GM23338 (cell line): ENCODE measurements around the gene DPYD. TPM values are rescaled to one million over a fixed set of nuclear protein-coding genes. Genes with fewer than 3 reads are reported as not detected.

ENCODE experiments used
- ATAC-seq: fragments of 200-7000 bp; cut with Tn5 transposase; 3 replicates; pipeline ENCODE4 v1.9.1; 2020
- DNase-seq: peaks from one replicate; pipeline ENCODE4 v3.0.0-alpha.2; 2015; ENCODE audit warnings: low spot score
- H2AFZ ChIP-seq: fragments of 200-600 bp; sonication (generic); 2 replicates; pipeline ENCODE4 v1.8.0; 2016; ENCODE audit warnings: antibody characterized with exemption, mild to moderate bottlenecking, moderate library complexity
- H3F3A ChIP-seq: fragments of 200-600 bp; sonication (generic); replicated peaks from 2 replicates; pipeline ENCODE4 v1.8.0; 2017; ENCODE audit warnings: antibody characterized with exemption, mixed run types, low read depth
- H3K27ac ChIP-seq: fragments of 200-600 bp; sonication (generic); 2 replicates; pipeline ENCODE4 v1.6.1; 2016; ENCODE audit warnings: low read depth
- H3K27me3 ChIP-seq: fragments of 200-600 bp; sonication (generic); 2 replicates; pipeline ENCODE4 v1.8.0; 2016; ENCODE audit warnings: mild to moderate bottlenecking, mixed run types, moderate library complexity; ENCODE audit not compliant: insufficient read depth
- H3K36me3 ChIP-seq: fragments of 200-600 bp; sonication (generic); 2 replicates; pipeline ENCODE4 v1.8.0; 2016; ENCODE audit warnings: mild to moderate bottlenecking; ENCODE audit not compliant: insufficient read depth
- H3K4me1 ChIP-seq: fragments of 200-600 bp; sonication (generic); 2 replicates; pipeline ENCODE4 v1.8.0; 2016; ENCODE audit warnings: mild to moderate bottlenecking, moderate library complexity; ENCODE audit not compliant: insufficient read depth
- H3K4me2 ChIP-seq: fragments of 200-600 bp; sonication (generic); 2 replicates; pipeline ENCODE4 v1.7.1; 2017; ENCODE audit warnings: mixed run types
- H3K4me3 ChIP-seq: fragments of 200-600 bp; sonication (generic); 2 replicates; pipeline ENCODE4 v1.6.1; 2016; ENCODE audit warnings: mixed run types
- H3K79me2 ChIP-seq: fragments of 200-600 bp; sonication (generic); replicated peaks from 2 replicates; pipeline ENCODE4 v1.8.0; 2017; ENCODE audit warnings: mild to moderate bottlenecking; ENCODE audit not compliant: insufficient read depth
- H3K9me2 ChIP-seq: fragments of 200-600 bp; sonication (generic); 2 replicates; pipeline ENCODE4 v1.8.0; 2017; ENCODE audit not compliant: insufficient read depth
- H4K20me1 ChIP-seq: fragments of 200-600 bp; sonication (generic); replicated peaks from 2 replicates; pipeline ENCODE4 v1.8.0; 2017; ENCODE audit warnings: mild to moderate bottlenecking; ENCODE audit not compliant: insufficient read depth
- H3K27ac Mint-ChIP-seq: 2 replicates; pipeline ENCODE4 v1.8.0; 2020; ENCODE audit warnings: inconsistent platforms, mild to moderate bottlenecking, moderate library complexity, mixed read lengths
- H3K27me3 Mint-ChIP-seq: 3 replicates; pipeline ENCODE4 v1.8.0; 2022; ENCODE audit warnings: low read depth, mild to moderate bottlenecking, moderate library complexity, mixed read lengths, inconsistent platforms; ENCODE audit not compliant: insufficient read depth, poor library complexity
- H3K36me3 Mint-ChIP-seq: 3 replicates; pipeline ENCODE4 v1.8.0; 2021; ENCODE audit warnings: low read depth, mild to moderate bottlenecking, inconsistent platforms, moderate library complexity, mixed read lengths
- H3K4me1 Mint-ChIP-seq: 3 replicates; pipeline ENCODE4 v1.8.0; 2020; ENCODE audit warnings: mild to moderate bottlenecking, inconsistent platforms, mixed read lengths
- H3K4me3 Mint-ChIP-seq: 3 replicates; pipeline ENCODE4 v1.8.0; 2021; ENCODE audit warnings: moderate library complexity, mild to moderate bottlenecking, inconsistent platforms, mixed read lengths
- H3K9me3 Mint-ChIP-seq: 3 replicates; pipeline ENCODE4 v1.8.0; 2020; ENCODE audit warnings: moderate library complexity, mild to moderate bottlenecking, inconsistent platforms, mixed read lengths
- ETS1 ChIP-seq: IDR thresholded peaks from 2 replicates; pipeline ENCODE4 v1.6.1; 2016; ENCODE audit warnings: antibody characterized with exemption
- EZH2 ChIP-seq: fragments of 200-600 bp; sonication (generic); IDR thresholded peaks from one replicate; pipeline ENCODE4 v1.8.0; 2017; ENCODE audit warnings: antibody characterized with exemption, mild to moderate bottlenecking, low read depth; ENCODE audit not compliant: unreplicated experiment
- JUNB ChIP-seq: IDR thresholded peaks from one replicate; pipeline ENCODE4 v1.6.1; 2016; ENCODE audit warnings: antibody characterized with exemption; ENCODE audit not compliant: unreplicated experiment
- STAT1 ChIP-seq: IDR thresholded peaks from one replicate; pipeline ENCODE4 v1.6.1; 2016; ENCODE audit warnings: antibody characterized with exemption; ENCODE audit not compliant: unreplicated experiment
- ZNF331 ChIP-seq: fragments of 250-450 bp; sonication (Bioruptor Pico); IDR thresholded peaks from 2 replicates; pipeline ENCODE4 v1.5.0; 2020; ENCODE audit warnings: low read depth, mild to moderate bottlenecking, moderate library complexity
- polyA plus RNA-seq: library from polyadenylated mRNA; unstranded; fragments of >200 nt; fragmentation: Nextera tagmentation; extraction: Ambion mirVana; gene quantifications from 2 replicates; pipeline ENCODE4 v1.2.1, GENCODE V29; 2016
- total RNA-seq: library from RNA; depleted of rRNA; stranded (reverse); fragments of >200 nt; shearing (Covaris generic); gene quantifications from 2 replicates; pipeline ENCODE4 v1.2.3, GENCODE V29; 2014
- TF ChIP-seq, protein P1 (sequence below): fragments of 250-450 bp; sonication (Bioruptor Pico); IDR thresholded peaks from 2 replicates; pipeline ENCODE4 v1.5.0; 2020; ENCODE audit warnings: mild to moderate bottlenecking, moderate library complexity
- TF ChIP-seq, protein P2 (sequence below), 2 experiments: fragments of 200-600 bp in 1 of 2; sonication (generic) in 1 of 2; conservative IDR thresholded peaks; 2 replicates each; pipeline versions ENCODE4 v1.5.1 to v1.6.1; 2016 to 2017; ENCODE audit warnings: antibody characterized with exemption in 2 of 2, low read depth in 2 of 2, mild to moderate bottlenecking in 2 of 2, moderate library complexity in 1 of 2
- TF ChIP-seq, protein P3 (sequence below): IDR thresholded peaks from one replicate; pipeline ENCODE4 v1.6.1; 2018; ENCODE audit warnings: antibody characterized with exemption; ENCODE audit not compliant: unreplicated experiment

DPYD gene
- total and polyA plus RNA-seq, 2 experiments from 2014 or later = 0.50 to 1.6 TPM

- TF ChIP-seq, protein P1, sequence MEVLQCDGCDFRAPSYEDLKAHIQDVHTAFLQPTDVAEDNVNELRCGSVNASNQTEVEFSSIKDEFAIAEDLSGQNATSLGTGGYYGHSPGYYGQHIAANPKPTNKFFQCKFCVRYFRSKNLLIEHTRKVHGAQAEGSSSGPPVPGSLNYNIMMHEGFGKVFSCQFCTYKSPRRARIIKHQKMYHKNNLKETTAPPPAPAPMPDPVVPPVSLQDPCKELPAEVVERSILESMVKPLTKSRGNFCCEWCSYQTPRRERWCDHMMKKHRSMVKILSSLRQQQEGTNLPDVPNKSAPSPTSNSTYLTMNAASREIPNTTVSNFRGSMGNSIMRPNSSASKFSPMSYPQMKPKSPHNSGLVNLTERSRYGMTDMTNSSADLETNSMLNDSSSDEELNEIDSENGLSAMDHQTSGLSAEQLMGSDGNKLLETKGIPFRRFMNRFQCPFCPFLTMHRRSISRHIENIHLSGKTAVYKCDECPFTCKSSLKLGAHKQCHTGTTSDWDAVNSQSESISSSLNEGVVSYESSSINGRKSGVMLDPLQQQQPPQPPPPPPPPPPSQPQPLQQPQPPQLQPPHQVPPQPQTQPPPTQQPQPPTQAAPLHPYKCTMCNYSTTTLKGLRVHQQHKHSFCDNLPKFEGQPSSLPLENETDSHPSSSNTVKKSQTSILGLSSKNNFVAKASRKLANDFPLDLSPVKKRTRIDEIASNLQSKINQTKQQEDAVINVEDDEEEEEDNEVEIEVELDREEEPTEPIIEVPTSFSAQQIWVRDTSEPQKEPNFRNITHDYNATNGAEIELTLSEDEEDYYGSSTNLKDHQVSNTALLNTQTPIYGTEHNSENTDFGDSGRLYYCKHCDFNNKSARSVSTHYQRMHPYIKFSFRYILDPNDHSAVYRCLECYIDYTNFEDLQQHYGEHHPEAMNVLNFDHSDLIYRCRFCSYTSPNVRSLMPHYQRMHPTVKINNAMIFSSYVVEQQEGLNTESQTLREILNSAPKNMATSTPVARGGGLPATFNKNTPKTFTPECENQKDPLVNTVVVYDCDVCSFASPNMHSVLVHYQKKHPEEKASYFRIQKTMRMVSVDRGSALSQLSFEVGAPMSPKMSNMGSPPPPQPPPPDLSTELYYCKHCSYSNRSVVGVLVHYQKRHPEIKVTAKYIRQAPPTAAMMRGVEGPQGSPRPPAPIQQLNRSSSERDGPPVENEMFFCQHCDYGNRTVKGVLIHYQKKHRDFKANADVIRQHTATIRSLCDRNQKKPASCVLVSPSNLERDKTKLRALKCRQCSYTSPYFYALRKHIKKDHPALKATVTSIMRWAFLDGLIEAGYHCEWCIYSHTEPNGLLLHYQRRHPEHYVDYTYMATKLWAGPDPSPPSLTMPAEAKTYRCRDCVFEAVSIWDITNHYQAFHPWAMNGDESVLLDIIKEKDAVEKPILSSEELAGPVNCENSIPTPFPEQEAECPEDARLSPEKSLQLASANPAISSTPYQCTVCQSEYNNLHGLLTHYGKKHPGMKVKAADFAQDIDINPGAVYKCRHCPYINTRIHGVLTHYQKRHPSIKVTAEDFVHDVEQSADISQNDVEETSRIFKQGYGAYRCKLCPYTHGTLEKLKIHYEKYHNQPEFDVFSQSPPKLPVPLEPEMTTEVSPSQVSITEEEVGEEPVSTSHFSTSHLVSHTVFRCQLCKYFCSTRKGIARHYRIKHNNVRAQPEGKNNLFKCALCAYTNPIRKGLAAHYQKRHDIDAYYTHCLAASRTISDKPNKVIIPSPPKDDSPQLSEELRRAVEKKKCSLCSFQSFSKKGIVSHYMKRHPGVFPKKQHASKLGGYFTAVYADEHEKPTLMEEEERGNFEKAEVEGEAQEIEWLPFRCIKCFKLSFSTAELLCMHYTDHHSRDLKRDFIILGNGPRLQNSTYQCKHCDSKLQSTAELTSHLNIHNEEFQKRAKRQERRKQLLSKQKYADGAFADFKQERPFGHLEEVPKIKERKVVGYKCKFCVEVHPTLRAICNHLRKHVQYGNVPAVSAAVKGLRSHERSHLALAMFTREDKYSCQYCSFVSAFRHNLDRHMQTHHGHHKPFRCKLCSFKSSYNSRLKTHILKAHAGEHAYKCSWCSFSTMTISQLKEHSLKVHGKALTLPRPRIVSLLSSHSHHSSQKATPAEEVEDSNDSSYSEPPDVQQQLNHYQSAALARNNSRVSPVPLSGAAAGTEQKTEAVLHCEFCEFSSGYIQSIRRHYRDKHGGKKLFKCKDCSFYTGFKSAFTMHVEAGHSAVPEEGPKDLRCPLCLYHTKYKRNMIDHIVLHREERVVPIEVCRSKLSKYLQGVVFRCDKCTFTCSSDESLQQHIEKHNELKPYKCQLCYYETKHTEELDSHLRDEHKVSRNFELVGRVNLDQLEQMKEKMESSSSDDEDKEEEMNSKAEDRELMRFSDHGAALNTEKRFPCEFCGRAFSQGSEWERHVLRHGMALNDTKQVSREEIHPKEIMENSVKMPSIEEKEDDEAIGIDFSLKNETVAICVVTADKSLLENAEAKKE (CRISPR knock-in tag) = no peak
- TF ChIP-seq JUNB = no peak
- TF ChIP-seq EZH2 = no peak
- H3K36me3 Mint-ChIP-seq = no peaks in the 10 kb centered on the region
- no peak overlapping the region for H3K4me2 ChIP-seq
- no peaks in the 10 kb centered on the region for H4K20me1 ChIP-seq
- H3K4me3 Mint-ChIP-seq = no peak overlapping the region
- H3K79me2 ChIP-seq = no peaks in the 10 kb centered on the region
- no peak overlapping the region for H2AFZ ChIP-seq
- no peaks in the 10 kb centered on the region for H3K4me1 Mint-ChIP-seq
- no peak overlapping the region for H3K27ac Mint-ChIP-seq
- H3K9me3 Mint-ChIP-seq = no peaks in the 10 kb centered on the region
- H3K9me2 ChIP-seq = no peaks in the 10 kb centered on the region
- ATAC-seq (no peak), DNase-seq (no peak)
- H3F3A ChIP-seq = no peaks in the 10 kb centered on the region
- no peaks in the 10 kb centered on the region for H3K4me1 ChIP-seq
- no peak overlapping the region for H3K27ac ChIP-seq
- no peaks in the 10 kb centered on the region for H3K27me3 Mint-ChIP-seq
- no peak overlapping the region for H3K4me3 ChIP-seq
- H3K36me3 ChIP-seq = no peaks in the 10 kb centered on the region
- no peaks in the 10 kb centered on the region for H3K27me3 ChIP-seq
Observed at GRCh38 chr1:97433824-97434177, 487.0 kb downstream of the DPYD start.

- Histone ChIP-seq H3K4me1 (no peaks in the 10 kb centered on the region), H3K27me3 (no peaks in the 10 kb centered on the region), H3K36me3 (no peaks in the 10 kb centered on the region), H3K9me2 (no peaks in the 10 kb centered on the region), H4K20me1 (no peaks in the 10 kb centered on the region), H3K4me2 (no peak overlapping the region), H2AFZ (no peak overlapping the region), H3F3A (no peaks in the 10 kb centered on the region), H3K79me2 (no peaks in the 10 kb centered on the region), H3K4me3 (no peak overlapping the region), H3K27ac (no peak overlapping the region)
- no peaks in the 10 kb centered on the region for H3K4me1 Mint-ChIP-seq
- ATAC-seq (no peak), DNase-seq (no peak)
- H3K4me3 Mint-ChIP-seq = no peak overlapping the region
- no peaks in the 10 kb centered on the region for H3K36me3 Mint-ChIP-seq
- H3K9me3 Mint-ChIP-seq = no peaks in the 10 kb centered on the region
- no peak overlapping the region for H3K27ac Mint-ChIP-seq
- H3K27me3 Mint-ChIP-seq = no peaks in the 10 kb centered on the region
- no peak for TF ChIP-seq STAT1
- TF ChIP-seq JUNB = no peak
- no peak for TF ChIP-seq EZH2
- TF ChIP-seq, protein P2, sequence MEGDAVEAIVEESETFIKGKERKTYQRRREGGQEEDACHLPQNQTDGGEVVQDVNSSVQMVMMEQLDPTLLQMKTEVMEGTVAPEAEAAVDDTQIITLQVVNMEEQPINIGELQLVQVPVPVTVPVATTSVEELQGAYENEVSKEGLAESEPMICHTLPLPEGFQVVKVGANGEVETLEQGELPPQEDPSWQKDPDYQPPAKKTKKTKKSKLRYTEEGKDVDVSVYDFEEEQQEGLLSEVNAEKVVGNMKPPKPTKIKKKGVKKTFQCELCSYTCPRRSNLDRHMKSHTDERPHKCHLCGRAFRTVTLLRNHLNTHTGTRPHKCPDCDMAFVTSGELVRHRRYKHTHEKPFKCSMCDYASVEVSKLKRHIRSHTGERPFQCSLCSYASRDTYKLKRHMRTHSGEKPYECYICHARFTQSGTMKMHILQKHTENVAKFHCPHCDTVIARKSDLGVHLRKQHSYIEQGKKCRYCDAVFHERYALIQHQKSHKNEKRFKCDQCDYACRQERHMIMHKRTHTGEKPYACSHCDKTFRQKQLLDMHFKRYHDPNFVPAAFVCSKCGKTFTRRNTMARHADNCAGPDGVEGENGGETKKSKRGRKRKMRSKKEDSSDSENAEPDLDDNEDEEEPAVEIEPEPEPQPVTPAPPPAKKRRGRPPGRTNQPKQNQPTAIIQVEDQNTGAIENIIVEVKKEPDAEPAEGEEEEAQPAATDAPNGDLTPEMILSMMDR (conservative IDR thresholded peaks at IDR 0.05; ENCODE audit: low read depth in 2 of 2) = no peak
- TF ChIP-seq ETS1 = no peak
- no peak for TF ChIP-seq ZNF331 (CRISPR knock-in tag)
- TF ChIP-seq, protein P3, sequence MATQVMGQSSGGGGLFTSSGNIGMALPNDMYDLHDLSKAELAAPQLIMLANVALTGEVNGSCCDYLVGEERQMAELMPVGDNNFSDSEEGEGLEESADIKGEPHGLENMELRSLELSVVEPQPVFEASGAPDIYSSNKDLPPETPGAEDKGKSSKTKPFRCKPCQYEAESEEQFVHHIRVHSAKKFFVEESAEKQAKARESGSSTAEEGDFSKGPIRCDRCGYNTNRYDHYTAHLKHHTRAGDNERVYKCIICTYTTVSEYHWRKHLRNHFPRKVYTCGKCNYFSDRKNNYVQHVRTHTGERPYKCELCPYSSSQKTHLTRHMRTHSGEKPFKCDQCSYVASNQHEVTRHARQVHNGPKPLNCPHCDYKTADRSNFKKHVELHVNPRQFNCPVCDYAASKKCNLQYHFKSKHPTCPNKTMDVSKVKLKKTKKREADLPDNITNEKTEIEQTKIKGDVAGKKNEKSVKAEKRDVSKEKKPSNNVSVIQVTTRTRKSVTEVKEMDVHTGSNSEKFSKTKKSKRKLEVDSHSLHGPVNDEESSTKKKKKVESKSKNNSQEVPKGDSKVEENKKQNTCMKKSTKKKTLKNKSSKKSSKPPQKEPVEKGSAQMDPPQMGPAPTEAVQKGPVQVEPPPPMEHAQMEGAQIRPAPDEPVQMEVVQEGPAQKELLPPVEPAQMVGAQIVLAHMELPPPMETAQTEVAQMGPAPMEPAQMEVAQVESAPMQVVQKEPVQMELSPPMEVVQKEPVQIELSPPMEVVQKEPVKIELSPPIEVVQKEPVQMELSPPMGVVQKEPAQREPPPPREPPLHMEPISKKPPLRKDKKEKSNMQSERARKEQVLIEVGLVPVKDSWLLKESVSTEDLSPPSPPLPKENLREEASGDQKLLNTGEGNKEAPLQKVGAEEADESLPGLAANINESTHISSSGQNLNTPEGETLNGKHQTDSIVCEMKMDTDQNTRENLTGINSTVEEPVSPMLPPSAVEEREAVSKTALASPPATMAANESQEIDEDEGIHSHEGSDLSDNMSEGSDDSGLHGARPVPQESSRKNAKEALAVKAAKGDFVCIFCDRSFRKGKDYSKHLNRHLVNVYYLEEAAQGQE = no peak
Observed at GRCh38 chr1:97433094-97433823, 487.6 kb downstream of the DPYD start.
